ENCODE results near the gene CMC1.

The CMC1 gene

DNA sequence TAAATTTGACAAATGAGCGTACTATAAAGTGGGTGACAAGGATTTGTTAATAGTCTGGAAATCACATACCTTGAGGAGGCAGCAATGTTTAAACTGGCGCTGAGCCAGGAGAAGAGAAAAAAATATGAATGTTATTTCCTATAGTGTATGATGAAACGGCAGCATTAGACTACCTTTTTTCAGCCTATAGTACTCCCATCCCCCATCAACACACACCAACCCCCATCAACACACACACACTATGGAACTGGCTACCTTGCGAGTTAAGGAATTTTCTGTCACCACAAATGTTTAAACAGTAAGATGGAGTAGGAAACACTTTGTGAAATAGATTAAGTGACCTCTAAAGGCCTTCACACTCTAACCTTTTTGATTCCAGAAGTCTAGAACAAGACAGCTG is 60.3 kb downstream of the CMC1 start:
- H3K9me3 Mint-ChIP-seq (ENCODE audit: low read depth) = no peaks in the 10 kb centered on the region
- peaks cover 3% of the 10 kb centered on the region for H3K4me1 Mint-ChIP-seq (ENCODE audit: low read depth)
- H3K27me3 Mint-ChIP-seq = no peaks in the 10 kb centered on the region
- H3K36me3 Mint-ChIP-seq = peaks cover 8% of the 10 kb centered on the region
- no peak overlapping the region for H3K4me3 Mint-ChIP-seq
- no peak overlapping the region for H3K27ac Mint-ChIP-seq

DNA sequence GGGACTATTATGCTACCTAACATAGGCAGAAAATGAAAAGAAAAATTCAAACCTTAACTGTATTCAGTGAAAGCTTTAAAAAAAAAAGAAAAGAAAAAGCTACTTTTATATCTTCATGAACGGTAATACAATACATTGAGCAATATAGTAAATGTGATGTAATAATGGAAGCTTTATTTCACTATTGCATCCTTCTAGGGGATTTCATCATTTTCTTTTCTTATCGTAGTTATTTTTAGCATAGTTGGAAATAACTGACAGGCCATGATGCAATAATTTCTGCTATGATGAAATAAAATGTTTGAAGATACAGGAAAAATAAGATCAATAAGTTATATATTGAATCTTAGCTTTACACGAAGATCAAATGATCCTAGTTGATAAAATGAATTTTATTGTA is 66.8 kb downstream of the CMC1 start:
- Mint-ChIP-seq H3K4me3 (no peak overlapping the region), H3K27me3 (no peaks in the 10 kb centered on the region), H3K4me1 (ENCODE audit: low read depth) (peaks cover 1% of the 10 kb centered on the region), H3K27ac (no peak overlapping the region), H3K36me3 (peaks cover 7% of the 10 kb centered on the region), H3K9me3 (ENCODE audit: low read depth) (no peaks in the 10 kb centered on the region)

DNA sequence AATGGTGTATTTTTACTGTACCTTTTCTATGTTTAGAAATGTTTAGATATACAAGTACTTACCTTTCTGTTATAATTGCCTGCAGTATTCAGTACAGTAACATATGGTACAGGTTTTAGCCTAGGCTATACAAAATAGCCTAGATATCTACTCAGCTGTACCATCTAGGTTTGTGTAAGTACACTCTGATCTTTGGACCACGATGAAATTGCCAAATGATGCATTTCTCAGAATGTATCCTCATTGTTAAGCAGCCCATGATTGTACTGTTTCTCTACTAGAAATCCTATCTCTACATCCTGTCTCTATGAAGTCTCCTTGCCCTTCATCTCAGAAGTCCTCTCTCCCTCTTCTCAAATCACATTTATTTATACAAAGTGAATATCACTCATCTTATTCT is 74.3 kb downstream of the CMC1 start:
- Mint-ChIP-seq H3K36me3 (no peaks in the 10 kb centered on the region), H3K4me1 (ENCODE audit: low read depth) (peaks cover under 1% of the 10 kb centered on the region), H3K27me3 (no peaks in the 10 kb centered on the region), H3K9me3 (ENCODE audit: low read depth) (no peaks in the 10 kb centered on the region), H3K4me3 (no peak overlapping the region), H3K27ac (no peak overlapping the region)

DNA sequence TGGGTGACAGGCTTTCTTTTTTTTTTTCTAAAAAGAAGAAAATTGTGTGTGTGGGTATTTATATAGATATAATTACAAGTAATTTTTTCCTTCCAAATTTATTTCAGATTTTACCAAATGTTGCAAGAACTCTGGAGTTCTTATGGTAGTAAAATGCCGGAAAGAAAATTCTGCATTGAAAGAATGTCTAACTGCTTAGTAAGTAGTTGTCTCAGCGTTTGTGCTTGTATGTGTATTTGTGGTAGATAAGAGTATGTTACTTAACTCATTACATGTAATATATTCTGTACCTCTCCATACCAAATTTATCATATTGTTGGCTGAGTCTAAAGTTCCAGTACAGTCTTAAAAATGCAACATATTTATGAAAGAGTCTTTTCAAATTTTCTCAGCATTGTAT is 74.8 kb downstream of the CMC1 start:
- Mint-ChIP-seq H3K4me3 (no peak overlapping the region), H3K27ac (no peak overlapping the region), H3K27me3 (no peaks in the 10 kb centered on the region), H3K9me3 (ENCODE audit: low read depth) (no peaks in the 10 kb centered on the region), H3K36me3 (no peaks in the 10 kb centered on the region), H3K4me1 (ENCODE audit: low read depth) (peaks cover 6% of the 10 kb centered on the region)

DNA sequence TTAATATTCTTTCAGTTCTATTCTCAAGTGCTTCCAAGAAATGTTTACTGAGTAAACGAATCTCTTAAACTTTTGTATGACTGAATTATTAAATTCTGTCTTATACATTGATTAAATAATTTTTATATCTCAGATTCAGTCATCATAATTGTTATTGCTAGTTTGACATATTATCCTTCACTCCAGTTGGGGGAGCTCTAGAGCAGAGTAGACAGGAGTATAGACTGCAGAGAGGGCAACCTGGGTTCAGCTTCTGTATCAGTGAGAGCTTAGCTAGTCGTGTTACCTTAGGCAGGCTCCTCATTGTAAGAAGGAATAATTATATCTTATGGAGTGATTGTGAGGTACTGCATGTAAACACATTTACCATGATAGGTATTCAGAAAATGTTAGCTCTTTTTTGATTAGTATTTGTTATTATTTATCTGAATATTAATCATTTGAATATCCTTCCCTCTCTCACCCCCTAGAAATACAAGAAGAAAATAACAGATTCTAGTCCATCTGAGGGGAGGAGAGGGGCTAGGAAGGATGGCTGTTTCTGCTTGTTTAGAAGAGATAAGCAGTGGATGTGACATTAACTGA is 76.1 kb downstream of the CMC1 start:
- no peaks in the 10 kb centered on the region for H3K36me3 Mint-ChIP-seq
- H3K4me3 Mint-ChIP-seq = no peak overlapping the region

DNA sequence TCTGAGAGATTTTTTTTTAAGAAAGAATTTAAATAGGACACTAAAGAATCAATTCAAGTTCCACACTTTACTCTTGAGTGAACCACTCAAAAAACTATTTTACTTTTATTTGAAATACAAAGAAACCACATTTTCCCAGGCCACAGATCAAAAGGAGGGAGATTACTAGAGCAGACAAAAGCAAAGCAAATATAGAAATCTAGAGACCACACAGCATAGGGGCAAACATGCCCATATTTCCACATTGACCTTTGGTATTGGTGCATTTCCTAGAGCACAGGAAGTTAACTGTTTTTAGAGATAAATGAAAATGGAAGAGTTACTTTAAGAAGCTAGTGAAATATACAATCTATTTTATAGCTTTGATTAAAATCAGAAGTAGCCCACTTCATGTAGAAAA is 79.6 kb downstream of the CMC1 start:
- Mint-ChIP-seq H3K9me3 (ENCODE audit: low read depth) (no peaks in the 10 kb centered on the region), H3K27ac (no peak overlapping the region), H3K27me3 (no peaks in the 10 kb centered on the region), H3K36me3 (peaks cover 3% of the 10 kb centered on the region), H3K4me3 (no peak overlapping the region), H3K4me1 (ENCODE audit: low read depth) (peaks cover 11% of the 10 kb centered on the region)

More for the DNA sequence above, 76.1 kb downstream of the CMC1 start:
- no peak overlapping the region for H3K27ac Mint-ChIP-seq
- H3K9me3 Mint-ChIP-seq (ENCODE audit: low read depth) = no peaks in the 10 kb centered on the region
- H3K4me1 Mint-ChIP-seq (ENCODE audit: low read depth) = peaks cover 6% of the 10 kb centered on the region
- no peaks in the 10 kb centered on the region for H3K27me3 Mint-ChIP-seq

DNA sequence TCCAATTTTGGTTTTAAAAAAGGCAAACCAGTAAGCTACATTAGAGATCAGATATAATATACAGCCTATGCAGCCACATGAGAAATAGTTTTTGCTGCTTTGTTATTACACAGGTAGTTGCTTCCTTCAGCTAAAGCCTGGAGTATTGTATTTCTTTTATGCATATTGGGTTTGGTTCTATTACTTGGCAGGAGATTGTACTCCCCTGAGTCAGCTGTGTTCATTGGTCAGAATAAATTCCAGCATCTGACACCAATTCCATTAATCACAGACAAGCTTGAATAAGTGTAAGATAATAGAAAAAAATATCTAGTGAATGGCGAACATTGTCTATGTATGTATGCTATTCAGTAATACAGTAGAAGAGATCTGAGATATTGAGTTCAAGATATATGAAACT is 81.0 kb downstream of the CMC1 start:
- H3K9me3 Mint-ChIP-seq (ENCODE audit: low read depth) = no peaks in the 10 kb centered on the region
- peaks cover 3% of the 10 kb centered on the region for H3K36me3 Mint-ChIP-seq
- H3K4me1 Mint-ChIP-seq (ENCODE audit: low read depth) = peaks cover 23% of the 10 kb centered on the region
- no peaks in the 10 kb centered on the region for H3K27me3 Mint-ChIP-seq
- H3K27ac Mint-ChIP-seq = no peak overlapping the region
- H3K4me3 Mint-ChIP-seq = no peak overlapping the region

DNA sequence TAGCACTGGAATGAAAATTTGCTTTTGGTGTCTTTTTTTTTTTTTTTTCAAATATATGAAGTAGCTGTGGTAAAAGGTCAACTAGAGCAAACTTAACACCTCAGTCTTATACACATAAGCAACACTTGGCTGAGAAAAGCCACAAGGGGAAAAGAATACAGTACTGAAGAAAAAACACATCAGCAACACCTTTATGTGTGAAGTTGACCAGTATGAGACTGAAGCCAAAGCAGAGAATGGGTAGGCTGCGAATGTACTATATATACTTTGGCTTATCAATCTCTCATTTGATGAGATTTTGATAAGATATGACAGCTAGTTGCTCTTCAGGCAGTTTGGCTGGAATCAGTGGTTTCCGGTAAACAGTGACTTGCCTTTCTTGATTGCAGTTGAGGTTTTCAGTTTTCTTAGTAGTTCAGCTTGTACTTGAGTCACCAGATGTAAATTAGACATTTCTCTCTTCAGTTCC is 85.1 kb downstream of the CMC1 start:
- peaks cover 21% of the 10 kb centered on the region for H3K4me1 Mint-ChIP-seq (ENCODE audit: low read depth)
- no peaks in the 10 kb centered on the region for H3K27me3 Mint-ChIP-seq
- no peaks in the 10 kb centered on the region for H3K9me3 Mint-ChIP-seq (ENCODE audit: low read depth)
- H3K4me3 Mint-ChIP-seq = no peak overlapping the region
- peaks cover 5% of the 10 kb centered on the region for H3K36me3 Mint-ChIP-seq
- peak overlapping the region; percentile 8 for H3K27ac Mint-ChIP-seq

DNA sequence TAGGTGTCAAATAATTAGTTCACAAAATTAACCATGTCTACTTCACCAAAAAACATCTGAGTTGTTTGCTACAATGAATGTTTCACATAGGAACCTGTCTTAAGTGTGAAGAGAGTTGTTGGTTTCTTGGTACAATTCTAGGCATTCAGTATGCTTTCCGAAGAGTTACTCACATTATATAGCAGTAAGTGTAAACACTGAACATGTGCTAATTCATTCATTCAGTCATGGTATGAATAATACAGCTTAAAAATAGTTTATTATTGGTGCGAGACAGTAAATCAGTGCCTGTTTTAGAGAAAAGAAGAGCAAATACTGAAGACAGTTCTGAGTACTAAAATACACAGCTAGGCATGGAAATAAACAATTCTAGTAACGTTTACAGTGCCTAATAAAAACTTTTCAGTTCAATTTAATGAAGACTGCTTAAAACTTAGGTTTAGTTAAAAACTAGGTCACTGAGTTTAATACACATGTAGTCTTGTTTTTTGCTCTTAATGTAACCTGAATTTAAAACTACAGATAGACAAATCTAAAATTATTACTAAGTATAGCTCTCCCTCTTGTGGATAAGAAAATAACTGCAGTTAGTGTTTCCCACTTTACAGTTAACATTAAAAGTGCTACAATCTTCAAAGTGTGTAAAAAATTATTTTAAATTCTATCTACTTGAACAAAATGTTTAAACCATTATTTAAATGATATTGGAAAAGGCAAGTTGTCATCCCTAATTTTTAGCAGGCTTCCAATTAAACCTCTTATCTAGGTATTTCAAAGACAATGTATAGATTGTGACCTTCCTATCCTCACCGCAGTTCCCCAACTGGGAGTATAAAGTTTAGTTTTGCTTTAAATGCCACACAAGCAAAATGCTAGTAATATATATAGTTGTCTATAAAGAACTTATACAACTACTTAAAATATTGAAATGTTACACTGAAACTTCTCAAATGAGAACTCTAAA is 87.1 kb downstream of the CMC1 start:
- H3K4me1 Mint-ChIP-seq (ENCODE audit: low read depth) = peaks cover 21% of the 10 kb centered on the region
- H3K27me3 Mint-ChIP-seq = no peaks in the 10 kb centered on the region
- H3K9me3 Mint-ChIP-seq (ENCODE audit: low read depth) = no peaks in the 10 kb centered on the region
- no peak overlapping the region for H3K4me3 Mint-ChIP-seq
- peaks cover 5% of the 10 kb centered on the region for H3K36me3 Mint-ChIP-seq
- H3K27ac Mint-ChIP-seq = no peak overlapping the region

DNA sequence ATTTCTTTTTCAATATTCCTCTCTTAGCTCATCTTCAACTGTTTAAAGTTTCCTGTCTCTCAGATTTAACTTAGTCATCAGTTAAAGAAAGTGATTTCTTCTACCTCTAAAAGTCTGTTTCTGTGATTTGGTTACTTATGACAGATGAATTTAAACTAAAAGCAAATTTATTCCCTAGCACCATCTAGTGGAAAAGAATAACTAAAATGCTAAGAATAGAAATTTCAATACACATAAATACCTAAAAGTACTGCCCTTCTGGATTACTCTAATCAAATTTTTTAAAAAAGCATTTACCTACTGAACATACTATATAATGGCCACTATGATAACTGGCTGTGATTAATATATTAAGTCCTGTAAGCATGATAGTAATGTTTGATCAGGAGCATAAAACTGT is 93.1 kb downstream of the CMC1 start:
- Mint-ChIP-seq H3K27me3 (no peaks in the 10 kb centered on the region), H3K4me1 (ENCODE audit: low read depth) (peaks cover 11% of the 10 kb centered on the region), H3K4me3 (no peak overlapping the region), H3K27ac (no peak overlapping the region), H3K9me3 (ENCODE audit: low read depth) (no peaks in the 10 kb centered on the region), H3K36me3 (peaks cover 5% of the 10 kb centered on the region)

DNA sequence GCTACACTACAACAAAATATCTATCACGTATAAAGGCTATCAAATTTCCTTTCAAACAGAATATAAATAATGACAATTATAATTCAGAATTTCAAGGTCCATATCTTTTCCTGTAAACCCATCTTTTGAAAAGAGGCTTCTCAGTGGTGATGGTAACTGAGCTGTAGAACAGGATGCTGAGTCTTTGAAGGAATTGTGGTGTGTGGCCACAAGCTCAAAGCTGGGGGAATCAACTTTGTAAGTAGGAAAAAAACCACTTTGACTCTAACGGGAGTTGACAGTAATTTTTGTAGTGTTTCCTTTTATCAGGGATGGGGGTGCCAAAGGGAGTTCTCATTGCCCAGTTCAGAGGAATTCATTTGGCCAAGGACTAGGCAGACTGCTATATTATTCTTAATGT is 93.8 kb downstream of the CMC1 start:
- no peaks in the 10 kb centered on the region for H3K27me3 Mint-ChIP-seq
- peaks cover 8% of the 10 kb centered on the region for H3K36me3 Mint-ChIP-seq
- H3K27ac Mint-ChIP-seq = no peak overlapping the region
- H3K4me3 Mint-ChIP-seq = no peak overlapping the region
- peaks cover 11% of the 10 kb centered on the region for H3K4me1 Mint-ChIP-seq (ENCODE audit: low read depth)
- H3K9me3 Mint-ChIP-seq (ENCODE audit: low read depth) = no peaks in the 10 kb centered on the region

DNA sequence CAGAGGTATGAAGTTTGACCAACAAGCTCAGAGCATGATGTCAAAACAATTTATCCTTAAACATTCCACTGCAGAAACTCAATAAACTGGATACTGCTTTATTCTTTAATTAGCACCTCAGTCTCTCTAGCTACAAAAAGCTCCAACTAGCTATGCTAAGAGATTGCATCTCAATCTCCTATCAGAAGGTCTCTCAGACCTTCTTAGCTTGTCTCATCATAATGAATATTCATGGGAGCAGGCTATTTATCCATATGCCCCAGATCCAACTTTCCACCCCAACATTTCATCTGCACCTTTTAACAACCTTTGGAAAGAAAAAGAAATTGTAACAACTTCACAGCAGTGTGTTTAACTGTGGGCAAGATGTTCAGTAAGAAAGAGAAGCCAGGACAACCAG is 95.8 kb downstream of the CMC1 start:
- H3K27ac Mint-ChIP-seq = no peak overlapping the region
- no peak overlapping the region for H3K4me3 Mint-ChIP-seq
- H3K4me1 Mint-ChIP-seq (ENCODE audit: low read depth) = peaks cover 16% of the 10 kb centered on the region
- H3K9me3 Mint-ChIP-seq (ENCODE audit: low read depth) = no peaks in the 10 kb centered on the region
- H3K27me3 Mint-ChIP-seq = no peaks in the 10 kb centered on the region
- peaks cover 7% of the 10 kb centered on the region for H3K36me3 Mint-ChIP-seq

DNA sequence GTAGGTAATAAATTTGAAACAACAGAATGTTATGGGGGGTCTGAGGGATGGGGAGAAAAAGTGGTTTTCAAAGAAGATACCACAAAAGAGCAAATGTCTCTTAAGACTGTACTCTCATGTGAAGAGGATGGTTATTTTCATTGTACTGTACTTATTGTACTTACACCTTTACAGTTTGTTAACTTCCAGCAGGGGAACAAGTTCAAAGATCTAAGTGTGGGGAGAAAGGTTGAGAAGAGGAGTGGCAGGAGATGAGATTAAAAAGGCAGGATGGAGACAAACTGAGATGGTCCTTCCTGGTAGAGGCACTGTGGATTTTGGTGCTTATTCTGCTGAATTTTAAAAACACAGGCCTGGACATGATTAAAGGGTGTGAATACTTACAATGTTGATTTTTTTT is 101.7 kb downstream of the CMC1 start:
- Mint-ChIP-seq H3K4me3 (no peak overlapping the region), H3K4me1 (ENCODE audit: low read depth) (peaks cover 52% of the 10 kb centered on the region), H3K27ac (peak overlapping the region; percentile 23)

DNA sequence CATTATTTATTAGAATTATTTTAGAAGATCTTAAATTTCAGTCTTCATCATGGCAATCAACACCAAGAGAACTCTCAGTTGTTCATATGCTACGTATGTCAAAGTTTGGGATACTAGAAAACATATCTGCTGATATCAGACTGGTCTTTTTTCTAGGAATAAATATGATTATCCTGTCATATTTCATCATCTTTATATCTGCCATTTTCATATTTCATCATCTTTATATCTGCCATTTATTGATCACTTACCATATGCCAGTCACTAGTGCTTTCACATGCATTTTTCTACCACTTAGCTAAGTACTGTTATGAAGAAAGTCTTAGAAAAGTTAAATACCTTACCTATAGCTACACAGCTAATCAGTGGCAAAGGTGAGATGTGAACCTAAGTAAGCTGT is 104.3 kb downstream of the CMC1 start:
- Mint-ChIP-seq H3K4me1 (ENCODE audit: low read depth) (peaks cover 63% of the 10 kb centered on the region), H3K9me3 (ENCODE audit: low read depth) (no peaks in the 10 kb centered on the region), H3K27ac (no peak overlapping the region), H3K36me3 (no peaks in the 10 kb centered on the region), H3K27me3 (no peaks in the 10 kb centered on the region), H3K4me3 (peak overlapping the region; percentile 21)

More for the DNA sequence above, 101.7 kb downstream of the CMC1 start:
- H3K36me3 Mint-ChIP-seq = peaks cover 3% of the 10 kb centered on the region
- no peaks in the 10 kb centered on the region for H3K27me3 Mint-ChIP-seq
- H3K9me3 Mint-ChIP-seq (ENCODE audit: low read depth) = no peaks in the 10 kb centered on the region

DNA sequence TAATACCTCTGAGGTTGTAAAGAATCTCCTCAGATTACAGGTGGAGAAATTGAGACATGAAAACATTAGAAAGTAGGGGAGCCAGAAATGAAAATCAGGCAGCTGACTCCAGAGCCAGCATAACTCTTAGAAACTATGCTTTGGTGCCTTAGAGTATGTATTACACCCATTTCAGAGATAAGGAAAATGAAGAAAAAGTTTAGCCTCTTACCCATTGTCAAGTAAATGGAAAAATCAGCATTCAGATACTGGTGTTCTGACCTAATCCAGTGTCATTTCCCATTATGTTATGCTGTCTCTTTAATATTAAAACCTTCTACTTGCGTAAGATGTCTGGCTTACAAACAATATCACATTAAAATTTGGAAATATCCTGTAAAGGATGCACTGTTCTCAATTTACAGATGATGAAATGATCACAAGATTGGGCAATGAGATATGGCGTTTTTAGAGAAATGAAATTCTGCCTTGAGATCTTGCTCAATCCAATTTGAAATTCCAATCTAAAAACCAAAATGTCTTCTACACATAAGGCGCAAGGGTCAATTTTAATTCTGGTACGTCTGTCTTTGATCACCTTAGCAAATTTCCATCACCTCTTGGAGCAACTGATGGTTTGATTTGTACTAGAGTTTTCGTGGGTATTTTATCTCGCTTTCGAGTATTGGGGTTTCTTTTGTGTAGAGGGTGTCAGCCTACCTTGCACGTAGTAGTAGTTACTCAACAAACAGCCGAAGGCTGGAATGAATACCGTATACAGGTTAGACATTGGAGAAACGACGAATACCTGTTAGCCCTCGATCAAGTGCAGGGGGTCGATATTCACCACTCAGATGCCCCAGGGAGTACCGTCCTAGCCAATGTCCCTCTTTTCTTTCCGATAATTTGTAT is 106.2 kb downstream of the CMC1 start:
- peaks cover 57% of the 10 kb centered on the region for H3K4me1 Mint-ChIP-seq (ENCODE audit: low read depth)

More for the DNA sequence above, 106.2 kb downstream of the CMC1 start:
- peaks cover 3% of the 10 kb centered on the region for H3K9me3 Mint-ChIP-seq (ENCODE audit: low read depth)
- H3K4me3 Mint-ChIP-seq = peak overlapping the region; percentile 92
- peak overlapping the region; percentile 87 for H3K27ac Mint-ChIP-seq
- peaks cover 8% of the 10 kb centered on the region for H3K36me3 Mint-ChIP-seq
- H3K27me3 Mint-ChIP-seq = no peaks in the 10 kb centered on the region

Data from activated naive CD8-positive, alpha-beta T cell (primary cell).